ENCODE data around the gene ETV4. TPM values are rescaled to one million over a fixed set of nuclear protein-coding genes. Genes with fewer than 3 reads are reported as not detected.

ETV4 gene
- total and polyA plus RNA-seq, 2 of the 13 experiments (the other 11 are each of a cell fraction or from before 2014, with no cell fraction given) = 128 to 330 TPM

DNA sequence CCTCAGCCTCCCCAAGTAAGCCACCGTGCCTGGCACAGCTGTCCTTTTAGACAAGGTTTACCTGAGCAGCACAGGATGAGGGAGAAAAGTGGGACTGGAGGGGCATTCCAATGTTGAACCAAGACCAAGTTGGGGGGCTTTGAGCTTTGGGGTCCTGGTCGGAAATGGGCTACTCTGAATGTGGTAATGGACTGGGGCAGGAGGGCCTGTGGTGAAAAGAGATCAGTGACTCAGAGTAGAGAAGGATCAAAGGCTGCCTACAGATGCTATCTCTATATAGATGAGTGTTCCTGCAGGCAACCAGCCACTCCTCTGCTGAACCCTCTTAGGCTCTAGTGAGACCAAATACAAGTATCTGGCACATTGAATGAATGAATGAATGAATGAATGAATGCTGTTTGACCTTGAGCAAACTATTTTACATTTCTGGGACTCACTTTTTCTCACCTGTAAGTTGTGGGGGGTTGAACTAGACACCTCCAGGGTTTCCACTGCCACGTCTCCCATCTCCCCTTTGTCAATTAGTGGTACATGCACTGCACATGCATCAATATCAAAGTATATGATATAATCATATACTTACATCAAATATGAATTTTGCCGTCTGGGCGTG, 26.3 kb upstream of the ETV4 start (continued):
- TF ChIP-seq, protein P1, sequence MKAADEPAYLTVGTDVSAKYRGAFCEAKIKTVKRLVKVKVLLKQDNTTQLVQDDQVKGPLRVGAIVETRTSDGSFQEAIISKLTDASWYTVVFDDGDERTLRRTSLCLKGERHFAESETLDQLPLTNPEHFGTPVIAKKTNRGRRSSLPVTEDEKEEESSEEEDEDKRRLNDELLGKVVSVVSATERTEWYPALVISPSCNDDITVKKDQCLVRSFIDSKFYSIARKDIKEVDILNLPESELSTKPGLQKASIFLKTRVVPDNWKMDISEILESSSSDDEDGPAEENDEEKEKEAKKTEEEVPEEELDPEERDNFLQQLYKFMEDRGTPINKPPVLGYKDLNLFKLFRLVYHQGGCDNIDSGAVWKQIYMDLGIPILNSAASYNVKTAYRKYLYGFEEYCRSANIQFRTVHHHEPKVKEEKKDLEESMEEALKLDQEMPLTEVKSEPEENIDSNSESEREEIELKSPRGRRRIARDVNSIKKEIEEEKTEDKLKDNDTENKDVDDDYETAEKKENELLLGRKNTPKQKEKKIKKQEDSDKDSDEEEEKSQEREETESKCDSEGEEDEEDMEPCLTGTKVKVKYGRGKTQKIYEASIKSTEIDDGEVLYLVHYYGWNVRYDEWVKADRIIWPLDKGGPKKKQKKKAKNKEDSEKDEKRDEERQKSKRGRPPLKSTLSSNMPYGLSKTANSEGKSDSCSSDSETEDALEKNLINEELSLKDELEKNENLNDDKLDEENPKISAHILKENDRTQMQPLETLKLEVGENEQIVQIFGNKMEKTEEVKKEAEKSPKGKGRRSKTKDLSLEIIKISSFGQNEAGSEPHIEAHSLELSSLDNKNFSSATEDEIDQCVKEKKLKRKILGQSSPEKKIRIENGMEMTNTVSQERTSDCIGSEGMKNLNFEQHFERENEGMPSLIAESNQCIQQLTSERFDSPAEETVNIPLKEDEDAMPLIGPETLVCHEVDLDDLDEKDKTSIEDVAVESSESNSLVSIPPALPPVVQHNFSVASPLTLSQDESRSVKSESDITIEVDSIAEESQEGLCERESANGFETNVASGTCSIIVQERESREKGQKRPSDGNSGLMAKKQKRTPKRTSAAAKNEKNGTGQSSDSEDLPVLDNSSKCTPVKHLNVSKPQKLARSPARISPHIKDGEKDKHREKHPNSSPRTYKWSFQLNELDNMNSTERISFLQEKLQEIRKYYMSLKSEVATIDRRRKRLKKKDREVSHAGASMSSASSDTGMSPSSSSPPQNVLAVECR (CRISPR knock-in tag; IDR thresholded peaks at IDR 0.05; ENCODE audit: borderline replicate concordance) = no peak
- TF ChIP-seq ZNF75D (CRISPR knock-in tag; IDR thresholded peaks at IDR 0.05; ENCODE audit: borderline replicate concordance) = no peak
- TF ChIP-seq, protein P2, sequence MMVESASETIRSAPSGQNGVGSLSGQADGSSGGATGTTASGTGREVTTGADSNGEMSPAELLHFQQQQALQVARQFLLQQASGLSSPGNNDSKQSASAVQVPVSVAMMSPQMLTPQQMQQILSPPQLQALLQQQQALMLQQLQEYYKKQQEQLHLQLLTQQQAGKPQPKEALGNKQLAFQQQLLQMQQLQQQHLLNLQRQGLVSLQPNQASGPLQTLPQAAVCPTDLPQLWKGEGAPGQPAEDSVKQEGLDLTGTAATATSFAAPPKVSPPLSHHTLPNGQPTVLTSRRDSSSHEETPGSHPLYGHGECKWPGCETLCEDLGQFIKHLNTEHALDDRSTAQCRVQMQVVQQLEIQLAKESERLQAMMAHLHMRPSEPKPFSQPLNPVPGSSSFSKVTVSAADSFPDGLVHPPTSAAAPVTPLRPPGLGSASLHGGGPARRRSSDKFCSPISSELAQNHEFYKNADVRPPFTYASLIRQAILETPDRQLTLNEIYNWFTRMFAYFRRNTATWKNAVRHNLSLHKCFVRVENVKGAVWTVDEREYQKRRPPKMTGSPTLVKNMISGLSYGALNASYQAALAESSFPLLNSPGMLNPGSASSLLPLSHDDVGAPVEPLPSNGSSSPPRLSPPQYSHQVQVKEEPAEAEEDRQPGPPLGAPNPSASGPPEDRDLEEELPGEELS (CRISPR knock-in tag; IDR thresholded peaks at IDR 0.05) = 0 out of 2 replicates have a peak, but pooled peaks have one; percentile 15
- TF ChIP-seq FOXM1 (CRISPR knock-in tag; IDR thresholded peaks at IDR 0.05) = no peak
- TF ChIP-seq ZNF713 (CRISPR knock-in tag; IDR thresholded peaks at IDR 0.05) = no peak
- TF ChIP-seq, protein P3, sequence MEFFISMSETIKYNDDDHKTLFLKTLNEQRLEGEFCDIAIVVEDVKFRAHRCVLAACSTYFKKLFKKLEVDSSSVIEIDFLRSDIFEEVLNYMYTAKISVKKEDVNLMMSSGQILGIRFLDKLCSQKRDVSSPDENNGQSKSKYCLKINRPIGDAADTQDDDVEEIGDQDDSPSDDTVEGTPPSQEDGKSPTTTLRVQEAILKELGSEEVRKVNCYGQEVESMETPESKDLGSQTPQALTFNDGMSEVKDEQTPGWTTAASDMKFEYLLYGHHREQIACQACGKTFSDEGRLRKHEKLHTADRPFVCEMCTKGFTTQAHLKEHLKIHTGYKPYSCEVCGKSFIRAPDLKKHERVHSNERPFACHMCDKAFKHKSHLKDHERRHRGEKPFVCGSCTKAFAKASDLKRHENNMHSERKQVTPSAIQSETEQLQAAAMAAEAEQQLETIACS (CRISPR knock-in tag; IDR thresholded peaks at IDR 0.05) = no peak
- 0 out of 2 replicates have a peak, but pooled peaks have one; percentile 46 for TF ChIP-seq ZNF605 (CRISPR knock-in tag; IDR thresholded peaks at IDR 0.05)
- TF ChIP-seq GZF1 (CRISPR knock-in tag; IDR thresholded peaks at IDR 0.05) = no peak
- TF ChIP-seq RFX3 (CRISPR knock-in tag; IDR thresholded peaks at IDR 0.05) = no peak
- no peak for TF ChIP-seq SRY (CRISPR knock-in tag; IDR thresholded peaks at IDR 0.05)
- TF ChIP-seq, protein P4, sequence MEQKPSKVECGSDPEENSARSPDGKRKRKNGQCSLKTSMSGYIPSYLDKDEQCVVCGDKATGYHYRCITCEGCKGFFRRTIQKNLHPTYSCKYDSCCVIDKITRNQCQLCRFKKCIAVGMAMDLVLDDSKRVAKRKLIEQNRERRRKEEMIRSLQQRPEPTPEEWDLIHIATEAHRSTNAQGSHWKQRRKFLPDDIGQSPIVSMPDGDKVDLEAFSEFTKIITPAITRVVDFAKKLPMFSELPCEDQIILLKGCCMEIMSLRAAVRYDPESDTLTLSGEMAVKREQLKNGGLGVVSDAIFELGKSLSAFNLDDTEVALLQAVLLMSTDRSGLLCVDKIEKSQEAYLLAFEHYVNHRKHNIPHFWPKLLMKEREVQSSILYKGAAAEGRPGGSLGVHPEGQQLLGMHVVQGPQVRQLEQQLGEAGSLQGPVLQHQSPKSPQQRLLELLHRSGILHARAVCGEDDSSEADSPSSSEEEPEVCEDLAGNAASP (CRISPR knock-in tag; IDR thresholded peaks at IDR 0.05; ENCODE audit: borderline replicate concordance) = no peak
- no peak for TF ChIP-seq PBX2 (CRISPR knock-in tag; IDR thresholded peaks at IDR 0.05)
- no peak for TF ChIP-seq BCL3 (CRISPR knock-in tag; IDR thresholded peaks at IDR 0.05)
- peak; percentile 25 for TF ChIP-seq CEBPG (CRISPR knock-in tag; IDR thresholded peaks at IDR 0.05)
- TF ChIP-seq ZSCAN12 (CRISPR knock-in tag; IDR thresholded peaks at IDR 0.05) = no peak
